Muscle of back (tissue), 11 donors: ENCODE results near the gene OPTC. TPM values are rescaled to one million over a fixed set of nuclear protein-coding genes. Genes with fewer than 3 reads are reported as not detected.

Experiments
- DNase-seq, 3 donors: peaks; one replicate each; pipeline versions ENCODE4 v3.0.0 to v3.0.0-alpha.2; 2013
- polyA plus RNA-seq, 10 donors: library from polyadenylated mRNA; unstranded; fragments of 120-200 nt; gene quantifications; one replicate each; pipeline ENCODE4 v1.2.1, GENCODE V29; 2013; ENCODE audit not compliant: insufficient read length in 10 of 10

OPTC gene
- polyA plus RNA-seq, 10 donors = not detected

GRCh38 chr1:203536575-203536974 lies 42.6 kb downstream of the OPTC start:
- DNase-seq = no peak

GRCh38 chr1:203536980-203537455 lies 43.1 kb downstream of the OPTC start:
- DNase-seq = no peak

GRCh38 chr1:203537806-203538464 lies 44.0 kb downstream of the OPTC start:
- no peak for DNase-seq

- DNase-seq = no peak
Measured at GRCh38 chr1:203538726-203539125, 44.8 kb downstream of the OPTC start.

- DNase-seq = no peak
Measured at GRCh38 chr1:203539831-203540546, 46.0 kb downstream of the OPTC start.

GRCh38 chr1:203544485-203544884 lies 50.5 kb downstream of the OPTC start:
- no peak for DNase-seq

- no peak for DNase-seq
Measured at GRCh38 chr1:203544978-203545816, 51.2 kb downstream of the OPTC start.

- no peak for DNase-seq
Measured at GRCh38 chr1:203546274-203546673, 52.3 kb downstream of the OPTC start.

- no peak for DNase-seq
Measured at GRCh38 chr1:203547147-203547546, 53.2 kb downstream of the OPTC start.

- no peak for DNase-seq
Measured at GRCh38 chr1:203547771-203548421, 53.9 kb downstream of the OPTC start.

GRCh38 chr1:203548892-203549291 lies 54.9 kb downstream of the OPTC start:
- DNase-seq = peak in 1 of 3 donors; percentile 30

- no peak for DNase-seq
Measured at GRCh38 chr1:203549309-203549708, 55.4 kb downstream of the OPTC start.

GRCh38 chr1:203550846-203551245 lies 56.9 kb downstream of the OPTC start:
- no peak for DNase-seq

- no peak for DNase-seq
Measured at GRCh38 chr1:203551550-203551949, 57.6 kb downstream of the OPTC start.

- DNase-seq = no peak
Measured at GRCh38 chr1:203553496-203553895, 59.5 kb downstream of the OPTC start.

- DNase-seq = no peak
Measured at GRCh38 chr1:203554071-203554470, 60.1 kb downstream of the OPTC start.

- peak in 2 of 3 donors; percentile 44 to 62 for DNase-seq
Measured at GRCh38 chr1:203555076-203555475, 61.1 kb downstream of the OPTC start.

GRCh38 chr1:203555511-203556046 lies 61.6 kb downstream of the OPTC start:
- no peak for DNase-seq

GRCh38 chr1:203556047-203556851 lies 62.3 kb downstream of the OPTC start:
- DNase-seq = peak; percentile 86 to 93 (median 89)

- peak; percentile 60 to 79 (median 76) for DNase-seq
Measured at GRCh38 chr1:203557390-203557789, 63.4 kb downstream of the OPTC start.
